ENCODE data around the gene AAGAB. TPM values are rescaled to one million over a fixed set of nuclear protein-coding genes. Genes with fewer than 3 reads are reported as not detected.

AAGAB gene
- total RNA-seq, 1 donor from 2014 or later: 68.0 TPM

- no peak for DNase-seq (ENCODE audit: low spot score)
- Histone ChIP-seq H3K36me3 (no peaks in the 10 kb centered on the region), H3K9ac (no peak overlapping the region), H3F3A (ENCODE audit: low read depth) (no peaks in the 10 kb centered on the region), H3K4me3 (no peak overlapping the region), H3K79me2 (ENCODE audit: low read depth) (no peaks in the 10 kb centered on the region), H3K4me2 (no peak overlapping the region), H3K9me3 (ENCODE audit: low read depth) (no peaks in the 10 kb centered on the region), H4K20me1 (ENCODE audit: low read depth) (no peaks in the 10 kb centered on the region), H3K27me3 (no peaks in the 10 kb centered on the region), H3K27ac (no peak overlapping the region), H3K4me1 (no peaks in the 10 kb centered on the region), H2AFZ (replicated peaks) (no peak overlapping the region)
- Mint-ChIP-seq H3K4me3 (no peak overlapping the region), H3K9me3 (no peaks in the 10 kb centered on the region), H3K27ac (no peak overlapping the region), H3K36me3 (peaks cover 40% of the 10 kb centered on the region), H3K4me1 (peaks cover 1% of the 10 kb centered on the region), H3K27me3 (ENCODE audit: insufficient read depth, low read depth) (peaks cover 3% of the 10 kb centered on the region)
- TF ChIP-seq EZH2phosphoT487 (IDR thresholded peaks at IDR 0.05) (no peak), CTCF (IDR thresholded peaks at IDR 0.05) (no peak), EZH2 (IDR thresholded peaks at IDR 0.05) (no peak)
Observed at GRCh38 chr15:67188551-67189218, 65.8 kb downstream of the AAGAB start.

DNA sequence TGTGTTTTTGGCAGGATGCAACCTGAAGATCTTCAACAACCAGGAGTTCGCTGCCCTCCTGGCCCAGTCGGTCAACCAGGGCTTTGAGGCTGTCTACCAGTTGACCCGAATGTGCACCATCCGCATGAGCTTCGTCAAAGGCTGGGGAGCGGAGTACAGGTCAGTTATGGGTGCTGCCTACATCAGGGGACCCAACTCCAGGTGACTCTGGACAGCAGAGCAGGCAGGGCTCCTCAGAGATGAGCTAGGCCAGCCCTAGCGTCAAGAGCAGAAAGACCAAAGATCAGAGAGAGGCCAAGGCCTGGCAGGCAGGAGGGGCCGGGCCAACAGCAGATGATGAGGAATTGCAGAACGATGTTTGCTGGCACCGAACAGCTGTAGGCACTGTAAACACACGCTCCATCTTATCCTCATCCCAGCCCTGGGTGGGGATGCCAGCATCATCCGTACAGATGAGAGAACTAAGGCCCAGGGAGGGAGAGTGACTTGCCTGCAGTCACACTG, 67.1 kb downstream of the AAGAB start:
- Histone ChIP-seq H3K9me3 (ENCODE audit: low read depth) (no peaks in the 10 kb centered on the region), H3K27me3 (no peaks in the 10 kb centered on the region), H2AFZ (replicated peaks) (no peak overlapping the region), H3K4me1 (no peaks in the 10 kb centered on the region), H3K36me3 (no peaks in the 10 kb centered on the region), H3K4me3 (no peak overlapping the region), H4K20me1 (ENCODE audit: low read depth) (no peaks in the 10 kb centered on the region), H3K27ac (no peak overlapping the region), H3K9ac (no peak overlapping the region), H3K79me2 (ENCODE audit: low read depth) (no peaks in the 10 kb centered on the region), H3K4me2 (no peak overlapping the region), H3F3A (ENCODE audit: low read depth) (no peaks in the 10 kb centered on the region)
- H3K4me1 Mint-ChIP-seq: peaks cover 6% of the 10 kb centered on the region
- peak overlapping the region; percentile 46 for H3K27ac Mint-ChIP-seq
- H3K4me3 Mint-ChIP-seq: no peak overlapping the region
- H3K27me3 Mint-ChIP-seq (ENCODE audit: insufficient read depth, low read depth): no peaks in the 10 kb centered on the region
- peaks cover 42% of the 10 kb centered on the region for H3K36me3 Mint-ChIP-seq
- DNase-seq (ENCODE audit: low spot score): no peak
- TF ChIP-seq CTCF (IDR thresholded peaks at IDR 0.05): no peak
- TF ChIP-seq EZH2phosphoT487 (IDR thresholded peaks at IDR 0.05): no peak
- no peak for TF ChIP-seq EZH2 (IDR thresholded peaks at IDR 0.05)
- H3K9me3 Mint-ChIP-seq: no peaks in the 10 kb centered on the region

DNA sequence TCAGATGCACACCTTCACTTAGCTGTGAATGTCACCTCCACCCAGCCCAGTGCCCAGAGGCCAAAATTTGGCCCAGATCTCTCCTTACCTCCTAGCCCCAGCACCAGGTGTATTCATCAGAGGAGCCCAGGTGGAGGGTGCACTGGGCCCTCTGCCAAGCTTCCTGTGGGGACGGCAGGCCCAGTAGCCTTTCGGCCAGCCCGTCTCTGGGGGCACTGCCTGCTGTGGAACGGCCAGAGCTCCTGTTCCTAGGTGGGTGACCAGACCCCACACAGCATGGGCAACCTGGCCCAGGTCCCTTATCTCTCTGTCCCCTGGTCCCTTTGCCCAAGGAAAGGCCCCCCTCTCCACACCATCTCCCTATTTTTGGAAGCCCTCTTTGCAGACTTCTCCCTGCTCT, 67.8 kb downstream of the AAGAB start:
- peaks cover 41% of the 10 kb centered on the region for H3K36me3 Mint-ChIP-seq

More for the DNA sequence above, 67.8 kb downstream of the AAGAB start:
- Mint-ChIP-seq H3K9me3 (no peaks in the 10 kb centered on the region), H3K4me3 (no peak overlapping the region), H3K27ac (no peak overlapping the region), H3K27me3 (ENCODE audit: insufficient read depth, low read depth) (peaks cover 2% of the 10 kb centered on the region), H3K4me1 (peaks cover 6% of the 10 kb centered on the region)
- H3K4me3 ChIP-seq: no peak overlapping the region
- H3K4me1 ChIP-seq: no peaks in the 10 kb centered on the region
- H3K9me3 ChIP-seq (ENCODE audit: low read depth): no peaks in the 10 kb centered on the region
- no peak overlapping the region for H3K9ac ChIP-seq
- H2AFZ ChIP-seq (replicated peaks): no peak overlapping the region
- no peak overlapping the region for H3K27ac ChIP-seq
- H3F3A ChIP-seq (ENCODE audit: low read depth): no peaks in the 10 kb centered on the region
- DNase-seq (ENCODE audit: low spot score): no peak
- no peak for TF ChIP-seq EZH2 (IDR thresholded peaks at IDR 0.05)
- no peak for TF ChIP-seq EZH2phosphoT487 (IDR thresholded peaks at IDR 0.05)
- TF ChIP-seq CTCF (IDR thresholded peaks at IDR 0.05): no peak
- H3K36me3 ChIP-seq: no peaks in the 10 kb centered on the region
- no peaks in the 10 kb centered on the region for H3K27me3 ChIP-seq
- H4K20me1 ChIP-seq (ENCODE audit: low read depth): no peaks in the 10 kb centered on the region
- H3K79me2 ChIP-seq (ENCODE audit: low read depth): no peaks in the 10 kb centered on the region
- no peak overlapping the region for H3K4me2 ChIP-seq
